Measurements from ENCODE around the gene NAA60. TPM values are rescaled to one million over a fixed set of nuclear protein-coding genes. Genes with fewer than 3 reads are reported as not detected.

NAA60 gene
- total and polyA plus RNA-seq, 2 of the 13 experiments (the other 11 are each of a cell fraction or from before 2014, with no cell fraction given): 14.7 to 32.0 TPM

DNA sequence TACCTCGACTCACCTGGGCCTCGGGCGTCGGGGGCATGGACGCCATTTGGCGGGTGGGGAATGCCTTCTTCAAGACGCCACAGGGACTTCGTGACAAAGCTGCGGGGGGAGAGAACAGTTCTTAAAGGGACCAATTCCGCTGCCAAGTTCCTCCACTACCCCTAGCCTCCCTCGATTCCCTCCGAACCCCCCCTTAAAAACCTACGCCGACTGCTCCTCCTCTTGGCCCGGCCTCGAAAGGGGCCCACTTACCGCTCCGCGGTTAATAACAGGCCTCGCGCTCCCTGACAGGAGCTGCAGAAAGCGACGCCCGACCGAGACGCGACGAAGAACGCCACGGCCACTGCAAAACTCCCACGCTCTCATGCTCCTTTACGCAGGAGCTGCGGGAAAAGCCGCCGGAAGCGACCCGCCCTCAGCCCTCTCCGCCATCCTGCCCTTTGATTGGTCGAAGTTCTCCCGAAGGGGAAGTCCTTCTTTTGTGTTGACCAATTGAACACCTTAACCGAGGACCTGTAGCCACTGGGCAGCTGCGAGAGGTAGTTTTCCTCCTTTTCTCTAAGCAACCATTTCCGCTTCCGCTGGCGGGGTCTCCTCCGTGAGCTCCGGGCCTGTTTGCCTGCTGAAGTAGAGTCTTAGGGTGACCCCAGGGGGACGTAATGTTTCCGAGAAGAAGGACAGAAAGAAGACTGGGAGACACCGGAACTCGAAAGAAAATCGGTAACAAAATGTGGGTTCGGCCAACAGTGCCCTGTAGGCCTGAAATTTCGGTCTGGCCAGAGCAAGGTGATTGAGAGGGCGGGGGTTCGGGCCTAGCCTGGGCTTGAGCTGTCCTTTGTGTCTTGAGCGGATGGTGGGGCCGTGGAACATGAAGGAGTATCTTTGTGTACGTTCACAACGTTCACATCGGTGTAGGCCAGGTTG, at the start of gene NAA60, which contains the start of gene ZNF597 (continued):
- TF ChIP-seq, protein P1, sequence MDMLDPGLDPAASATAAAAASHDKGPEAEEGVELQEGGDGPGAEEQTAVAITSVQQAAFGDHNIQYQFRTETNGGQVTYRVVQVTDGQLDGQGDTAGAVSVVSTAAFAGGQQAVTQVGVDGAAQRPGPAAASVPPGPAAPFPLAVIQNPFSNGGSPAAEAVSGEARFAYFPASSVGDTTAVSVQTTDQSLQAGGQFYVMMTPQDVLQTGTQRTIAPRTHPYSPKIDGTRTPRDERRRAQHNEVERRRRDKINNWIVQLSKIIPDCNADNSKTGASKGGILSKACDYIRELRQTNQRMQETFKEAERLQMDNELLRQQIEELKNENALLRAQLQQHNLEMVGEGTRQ (IDR thresholded peaks at IDR 0.05; ENCODE audit: low read depth, low read length): no peak
- TF ChIP-seq, protein P1 (CRISPR knock-in tag; IDR thresholded peaks at IDR 0.05; ENCODE audit: borderline replicate concordance): no peak
- no peak for TF ChIP-seq ZNF7 (CRISPR knock-in tag; IDR thresholded peaks at IDR 0.05)
- no peak for TF ChIP-seq NPAS2 (CRISPR knock-in tag; IDR thresholded peaks at IDR 0.05; ENCODE audit: borderline replicate concordance)
- TF ChIP-seq POLR2AphosphoS5 (IDR thresholded peaks at IDR 0.05; ENCODE audit: low read depth, low read length): peak; percentile 63
- no peak for TF ChIP-seq KMT2A (CRISPR knock-in tag; IDR thresholded peaks at IDR 0.05)
- TF ChIP-seq ZNF383 (CRISPR knock-in tag; IDR thresholded peaks at IDR 0.05; ENCODE audit: borderline replicate concordance): no peak
- no peak for TF ChIP-seq MIXL1 (CRISPR knock-in tag; IDR thresholded peaks at IDR 0.05)
- no peak for TF ChIP-seq ZBTB3 (CRISPR knock-in tag; IDR thresholded peaks at IDR 0.05; ENCODE audit: borderline replicate concordance, low read depth)
- TF ChIP-seq, protein P2, sequence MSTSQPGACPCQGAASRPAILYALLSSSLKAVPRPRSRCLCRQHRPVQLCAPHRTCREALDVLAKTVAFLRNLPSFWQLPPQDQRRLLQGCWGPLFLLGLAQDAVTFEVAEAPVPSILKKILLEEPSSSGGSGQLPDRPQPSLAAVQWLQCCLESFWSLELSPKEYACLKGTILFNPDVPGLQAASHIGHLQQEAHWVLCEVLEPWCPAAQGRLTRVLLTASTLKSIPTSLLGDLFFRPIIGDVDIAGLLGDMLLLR (CRISPR knock-in tag; IDR thresholded peaks at IDR 0.05): no peak
- no peak for TF ChIP-seq BCL6 (CRISPR knock-in tag; IDR thresholded peaks at IDR 0.05)
- peak; percentile 21; the same call in 1 of the 2 replicates for TF ChIP-seq YEATS2 (CRISPR knock-in tag; IDR thresholded peaks at IDR 0.05; ENCODE audit: borderline replicate concordance)
- no peak for TF ChIP-seq MEIS1 (CRISPR knock-in tag; IDR thresholded peaks at IDR 0.05; ENCODE audit: borderline replicate concordance)
- no peak for TF ChIP-seq ZNF572 (CRISPR knock-in tag; IDR thresholded peaks at IDR 0.05)
- no peak for TF ChIP-seq ZBTB21 (CRISPR knock-in tag; IDR thresholded peaks at IDR 0.05)
- peak; percentile 73; the same call in 1 of the 3 replicates for TF ChIP-seq MXI1 (IDR thresholded peaks at IDR 0.05; ENCODE audit: borderline replicate concordance, low read depth, low read length)
- no peak for TF ChIP-seq ZNF337 (CRISPR knock-in tag; IDR thresholded peaks at IDR 0.05; ENCODE audit: borderline replicate concordance, low read depth)
- no peak for TF ChIP-seq ZNF432 (CRISPR knock-in tag; IDR thresholded peaks at IDR 0.05; ENCODE audit: borderline replicate concordance)
- TF ChIP-seq ESRRA (CRISPR knock-in tag; IDR thresholded peaks at IDR 0.05; ENCODE audit: low read depth): no peak
- no peak for TF ChIP-seq ZKSCAN5 (CRISPR knock-in tag; IDR thresholded peaks at IDR 0.05)
- TF ChIP-seq POLR2A (IDR thresholded peaks at IDR 0.05; ENCODE audit: insufficient read depth in 1 of 2, low read depth in 2 of 2, low read length in 2 of 2): peak; percentile 42 to 69
- TF ChIP-seq NR2F1 (CRISPR knock-in tag; IDR thresholded peaks at IDR 0.05): no peak
- no peak for TF ChIP-seq TIGD3 (CRISPR knock-in tag; IDR thresholded peaks at IDR 0.05; ENCODE audit: borderline replicate concordance)
